ENCODE measurements around the gene VIT.

DNA sequence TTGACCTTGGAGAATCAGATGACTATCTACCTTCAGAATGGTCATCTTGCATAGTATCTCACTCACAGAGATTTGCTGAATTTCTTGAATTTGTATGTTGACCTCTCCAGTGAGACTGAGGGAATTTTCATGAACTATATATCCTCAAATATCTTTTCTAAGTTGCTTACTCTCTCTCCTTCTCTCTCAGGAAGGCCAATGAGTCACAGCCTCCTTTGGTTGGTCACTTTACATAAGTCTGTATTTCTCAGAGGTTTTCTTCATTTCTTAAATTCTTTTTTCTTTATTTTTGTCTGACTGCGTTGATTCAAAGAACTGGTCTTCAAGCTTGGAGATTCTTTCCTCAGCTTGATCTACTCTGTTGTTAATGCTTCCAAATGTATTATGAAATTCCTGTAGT lies 51.7 kb downstream of the VIT start:
- TF ChIP-seq, protein P1, sequence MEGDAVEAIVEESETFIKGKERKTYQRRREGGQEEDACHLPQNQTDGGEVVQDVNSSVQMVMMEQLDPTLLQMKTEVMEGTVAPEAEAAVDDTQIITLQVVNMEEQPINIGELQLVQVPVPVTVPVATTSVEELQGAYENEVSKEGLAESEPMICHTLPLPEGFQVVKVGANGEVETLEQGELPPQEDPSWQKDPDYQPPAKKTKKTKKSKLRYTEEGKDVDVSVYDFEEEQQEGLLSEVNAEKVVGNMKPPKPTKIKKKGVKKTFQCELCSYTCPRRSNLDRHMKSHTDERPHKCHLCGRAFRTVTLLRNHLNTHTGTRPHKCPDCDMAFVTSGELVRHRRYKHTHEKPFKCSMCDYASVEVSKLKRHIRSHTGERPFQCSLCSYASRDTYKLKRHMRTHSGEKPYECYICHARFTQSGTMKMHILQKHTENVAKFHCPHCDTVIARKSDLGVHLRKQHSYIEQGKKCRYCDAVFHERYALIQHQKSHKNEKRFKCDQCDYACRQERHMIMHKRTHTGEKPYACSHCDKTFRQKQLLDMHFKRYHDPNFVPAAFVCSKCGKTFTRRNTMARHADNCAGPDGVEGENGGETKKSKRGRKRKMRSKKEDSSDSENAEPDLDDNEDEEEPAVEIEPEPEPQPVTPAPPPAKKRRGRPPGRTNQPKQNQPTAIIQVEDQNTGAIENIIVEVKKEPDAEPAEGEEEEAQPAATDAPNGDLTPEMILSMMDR (conservative IDR thresholded peaks at IDR 0.05; ENCODE audit: low read length): no peak
- TF ChIP-seq EZH2phosphoT487 (IDR thresholded peaks at IDR 0.05; ENCODE audit: borderline replicate concordance): no peak

Data from Loucy (cell line).